PFSK-1 (cell line): Measurements from ENCODE around the gene RNF17.

ENCODE experiments used
- FOXP2 ChIP-seq: optimal IDR thresholded peaks from 2 replicates; pipeline ENCODE3; 2011; ENCODE audit warnings: borderline replicate concordance, control low read depth, inconsistent platforms; ENCODE audit not compliant: insufficient read depth; ENCODE audit errors: extremely low read length, extremely low read depth
- POLR2AphosphoS5 ChIP-seq: IDR thresholded peaks from 2 replicates; pipeline ENCODE4 v1.6.1; 2012; ENCODE audit warnings: low read depth, mild to moderate bottlenecking, control low read depth, low read length, moderate library complexity
- TAF1 ChIP-seq: IDR thresholded peaks from 2 replicates; pipeline ENCODE4 v1.6.1; 2012; ENCODE audit warnings: low read length, control low read depth, borderline replicate concordance; ENCODE audit not compliant: insufficient read depth

- TF ChIP-seq TAF1 = no peak
- no peak for TF ChIP-seq POLR2AphosphoS5
- TF ChIP-seq FOXP2 = no peak
Measured at GRCh38 chr13:24834902-24835510, 71.0 kb downstream of the RNF17 start.
